CD14-positive monocyte (primary cell): ENCODE data around the gene GGT5. TPM values are rescaled to one million over a fixed set of nuclear protein-coding genes. Genes with fewer than 3 reads are reported as not detected.
A peak's percentile ranks its signal among the peaks of the same experiment; 100 is the strongest.

ENCODE experiments used
- DNase-seq, 3 donors: peaks; one replicate each; pipeline ENCODE4 v3.0.0-alpha.2; 2011 to 2022
- H2AFZ ChIP-seq: 2 replicates; pipeline ENCODE4 v1.6.0; 2012; ENCODE audit warnings: mild to moderate bottlenecking, low read depth, low read length, inconsistent platforms; ENCODE audit not compliant: insufficient read depth, poor library complexity, severe bottlenecking
- H3K27ac ChIP-seq, 2 donors: 1 replicate in 1 of 2; 2 replicates in 1 of 2; pipeline ENCODE4 v1.5.1; 2012 to 2013; ENCODE audit warnings: low read length in 2 of 2, control low read depth in 1 of 2, inconsistent platforms in 1 of 2, low read depth in 1 of 2, mild to moderate bottlenecking in 1 of 2
- H3K27me3 ChIP-seq, 2 donors: one replicate each; pipeline versions ENCODE4 v1.6.0 to v1.6.1; 2011 to 2013; ENCODE audit warnings: low read length in 2 of 2; ENCODE audit not compliant: control insufficient read depth in 2 of 2, insufficient read depth in 2 of 2
- H3K36me3 ChIP-seq, 2 donors: replicated peaks in 1 of 2; 1 replicate in 1 of 2; 2 replicates in 1 of 2; pipeline versions ENCODE4 v1.5.1 to v1.6.1; 2012 to 2013; ENCODE audit warnings: low read length in 2 of 2, control low read depth in 1 of 2, inconsistent platforms in 1 of 2, mild to moderate bottlenecking in 1 of 2; ENCODE audit not compliant: insufficient read depth in 2 of 2, control insufficient read depth in 1 of 2
- H3K4me1 ChIP-seq, 2 donors: 1 replicate in 1 of 2; 2 replicates in 1 of 2; pipeline versions ENCODE4 v1.5.1 to v1.6.1; 2012 to 2013; ENCODE audit warnings: low read length in 2 of 2, control low read depth in 1 of 2, inconsistent platforms in 1 of 2, mild to moderate bottlenecking in 1 of 2, moderate library complexity in 1 of 2; ENCODE audit not compliant: insufficient read depth in 2 of 2, control insufficient read depth in 1 of 2
- H3K4me2 ChIP-seq: replicated peaks from 2 replicates; pipeline ENCODE3; 2012; ENCODE audit warnings: low read length, moderate library complexity, mild to moderate bottlenecking; ENCODE audit not compliant: poor library complexity, severe bottlenecking; ENCODE audit errors: extremely low read depth
- H3K4me3 ChIP-seq, 3 experiments: fragments of 200-600 bp in 1 of 3; sonication (generic) in 1 of 3; replicated peaks in 1 of 3; 1 replicate in 2 of 3; 2 replicates in 1 of 3; pipeline ENCODE4 v1.5.1; 2011 to 2013; ENCODE audit warnings: low read length in 3 of 3, mild to moderate bottlenecking in 3 of 3, control low read depth in 2 of 3, low read depth in 2 of 3, inconsistent platforms in 1 of 3, moderate library complexity in 1 of 3
- H3K79me2 ChIP-seq: 2 replicates; pipeline ENCODE4 v1.6.0; 2012; ENCODE audit warnings: mild to moderate bottlenecking, control low read depth, inconsistent platforms, low read length, moderate library complexity; ENCODE audit not compliant: insufficient read depth
- H3K9ac ChIP-seq: 2 replicates; pipeline ENCODE4 v1.6.0; 2017; ENCODE audit warnings: low read length, mild to moderate bottlenecking; ENCODE audit not compliant: insufficient read depth, poor library complexity, severe bottlenecking
- H3K9me3 ChIP-seq, 2 donors: replicated peaks in 1 of 2; 1 replicate in 1 of 2; 2 replicates in 1 of 2; pipeline versions ENCODE4 v1.5.1 to v1.6.1; 2012 to 2013; ENCODE audit warnings: low read length in 2 of 2, control low read depth in 1 of 2; ENCODE audit not compliant: control insufficient read depth in 1 of 2, insufficient read depth in 1 of 2
- H4K20me1 ChIP-seq: 2 replicates; pipeline ENCODE4 v1.6.0; 2012; ENCODE audit warnings: mild to moderate bottlenecking, low read length, control low read depth, moderate library complexity; ENCODE audit not compliant: insufficient read depth
- H3K27ac Mint-ChIP-seq, 7 donors: one replicate each; pipeline ENCODE4 v1.8.0; 2020; ENCODE audit warnings: mild to moderate bottlenecking in 7 of 7, mixed read lengths in 7 of 7, moderate library complexity in 6 of 7, inconsistent platforms in 2 of 7
- H3K27me3 Mint-ChIP-seq, 3 donors: one replicate each; pipeline ENCODE4 v1.8.0; 2021 to 2022; ENCODE audit warnings: low read depth in 3 of 3, mild to moderate bottlenecking in 3 of 3, mixed read lengths in 3 of 3, moderate library complexity in 3 of 3, inconsistent platforms in 1 of 3
- H3K36me3 Mint-ChIP-seq, 2 donors: one replicate each; pipeline ENCODE4 v1.8.0; 2020; ENCODE audit warnings: mixed read lengths in 2 of 2, inconsistent platforms in 1 of 2, mild to moderate bottlenecking in 1 of 2
- H3K4me1 Mint-ChIP-seq: one replicate; pipeline ENCODE4 v1.8.0; 2020; ENCODE audit warnings: mild to moderate bottlenecking, mixed read lengths
- H3K4me3 Mint-ChIP-seq, 2 donors: one replicate each; pipeline ENCODE4 v1.8.0; 2020; ENCODE audit warnings: mild to moderate bottlenecking in 2 of 2, mixed read lengths in 2 of 2, moderate library complexity in 1 of 2
- H3K9me3 Mint-ChIP-seq, 7 donors: one replicate each; pipeline ENCODE4 v1.8.0; 2020 to 2022; ENCODE audit warnings: mixed read lengths in 7 of 7, mild to moderate bottlenecking in 6 of 7, moderate library complexity in 6 of 7, inconsistent platforms in 2 of 7
- CTCF ChIP-seq: fragments of 200-600 bp; IDR thresholded peaks from one replicate; pipeline ENCODE4 v1.8.0; 2022; ENCODE audit warnings: antibody characterized with exemption, mild to moderate bottlenecking
- WGBS: methylation state at CpG from one replicate; pipeline ENCODE4 v1.1.5; 2013; ENCODE audit warnings: missing lambda C conversion rate; ENCODE audit not compliant: insufficient coverage; 5-methylcytosine and 5-hydroxymethylcytosine counted together
- intact Hi-C, 2 donors: fragments of 100-400 bp; cut with micrococcal nuclease; formaldehyde crosslinking; loops; one replicate each; pipeline versions ENCODE4 v1.15.0 to v1.15.1; 2023
- polyA plus RNA-seq, 3 donors: library from polyadenylated mRNA; depleted of rRNA in 1 of 3; unstranded in 2 of 3; stranded (reverse) in 1 of 3; fragments of 300-500 nt in 2 of 3; fragments of >200 nt in 1 of 3; fragmentation: Illumina TruSeq in 2 of 3; gene quantifications; 1 replicate in 2 of 3; 2 replicates in 1 of 3; pipeline ENCODE4 v1.2.3, GENCODE V29; 2012 to 2021

The GGT5 gene
- polyA plus RNA-seq, 3 donors = 0.26 to 0.41 TPM; not detected in 1

- no peak overlapping the region for H3K27ac Mint-ChIP-seq
Measured at GRCh38 chr22:24176630-24177029, 68.3 kb downstream of the GGT5 start.

GRCh38 chr22:24176040-24176439 lies 68.8 kb downstream of the GGT5 start:
- no peaks in the 10 kb centered on the region for H3K9me3 Mint-ChIP-seq
- Histone ChIP-seq H3K4me1 (no peaks in the 10 kb centered on the region), H3K27me3 (no peaks in the 10 kb centered on the region), H3K4me2 (no peak overlapping the region), H2AFZ (no peak overlapping the region), H3K9me3 (no peaks in the 10 kb centered on the region), H3K79me2 (no peaks in the 10 kb centered on the region), H3K36me3 (peaks cover 66 to 71% of the 10 kb centered on the region in 2 donors), H3K4me3 (no peak overlapping the region), H3K9ac (no peak overlapping the region), H4K20me1 (peaks cover 18% of the 10 kb centered on the region), H3K27ac (no peak overlapping the region)
- no peak for TF ChIP-seq CTCF
- H3K27me3 Mint-ChIP-seq = no peaks in the 10 kb centered on the region
- intact Hi-C loops = loop anchor here (5.0 to 10.0 kb wide), 3 partner anchors 49 to 219 kb away; partner anchors contain the start of gene GSTT2 (in 1 of the 2)
- H3K4me3 Mint-ChIP-seq = no peak overlapping the region
- no peak for DNase-seq
- 96% methylated on average over 11 of the region's 11 CpGs for WGBS
- H3K36me3 Mint-ChIP-seq = peaks cover 35 to 65% of the 10 kb centered on the region in 2 donors
- H3K27ac Mint-ChIP-seq = peak overlapping the region in 1 of 7 donors; percentile 58
- no peaks in the 10 kb centered on the region for H3K4me1 Mint-ChIP-seq

More at GRCh38 chr22:24176630-24177029, 68.3 kb downstream of the GGT5 start:
- 99% methylated on average over 10 of the region's 10 CpGs for WGBS
- Mint-ChIP-seq H3K36me3 (peaks cover 33 to 61% of the 10 kb centered on the region in 2 donors), H3K4me1 (no peaks in the 10 kb centered on the region), H3K4me3 (no peak overlapping the region), H3K9me3 (no peaks in the 10 kb centered on the region), H3K27me3 (no peaks in the 10 kb centered on the region)
- no peak overlapping the region for H3K4me3 ChIP-seq
- no peaks in the 10 kb centered on the region for H3K27me3 ChIP-seq
- H3K79me2 ChIP-seq = no peaks in the 10 kb centered on the region
- H3K9me3 ChIP-seq = no peaks in the 10 kb centered on the region
- peaks cover 18% of the 10 kb centered on the region for H4K20me1 ChIP-seq
- no peak for DNase-seq
- no peak overlapping the region for H3K9ac ChIP-seq
- no peaks in the 10 kb centered on the region for H3K4me1 ChIP-seq
- no peak overlapping the region for H3K27ac ChIP-seq
- no peak overlapping the region for H2AFZ ChIP-seq
- H3K4me2 ChIP-seq = no peak overlapping the region
- H3K36me3 ChIP-seq = peaks cover 60 to 65% of the 10 kb centered on the region in 2 donors
- no peak for TF ChIP-seq CTCF
- intact Hi-C loops = loop anchor here (5.0 to 10.0 kb wide), 3 partner anchors 49 to 219 kb away; partner anchors contain the start of gene GSTT2 (in 1 of the 2)
